HepG2 (cell line): ENCODE data around the gene ZNF320. TPM values are rescaled to one million over a fixed set of nuclear protein-coding genes. Genes with fewer than 3 reads are reported as not detected.
A peak's percentile ranks its signal among the peaks of the same experiment; 100 is the strongest.

Experiments used
- AGO2 ChIP-seq: fragments of 200-400 bp; formaldehyde crosslinking; optimal IDR thresholded peaks from 2 replicates; pipeline ENCODE3; 2017; ENCODE audit warnings: mild to moderate bottlenecking, low read depth, low read length, moderate library complexity
- HIC2 ChIP-seq: sonication (generic); formaldehyde crosslinking; IDR thresholded peaks from 2 replicates; pipeline ENCODE4 v1.9.0; 2022; ENCODE audit warnings: low read depth, missing genetic modification reagents
- HMG20A ChIP-seq: IDR thresholded peaks from 2 replicates; pipeline ENCODE4 v1.6.1; 2016; ENCODE audit warnings: borderline replicate concordance
- MBD4 ChIP-seq: IDR thresholded peaks from 2 replicates; pipeline ENCODE4 v1.6.1; 2012; ENCODE audit warnings: low read length, inconsistent platforms, borderline replicate concordance
- NR2F6 ChIP-seq, 2 experiments: IDR thresholded peaks; 2 replicates each; pipeline ENCODE4 v1.6.1; 2016; ENCODE audit warnings: antibody characterized with exemption in 1 of 2, mild to moderate bottlenecking in 1 of 2
- PHF21A ChIP-seq: sonication (generic); formaldehyde crosslinking; IDR thresholded peaks from 2 replicates; pipeline ENCODE4 v1.5.0; 2020; ENCODE audit warnings: mild to moderate bottlenecking, missing genetic modification reagents
- SKI ChIP-seq: fragments of 450-650 bp; IDR thresholded peaks from one replicate; pipeline ENCODE4 v1.6.1; 2018; ENCODE audit warnings: mild to moderate bottlenecking; ENCODE audit not compliant: partially characterized antibody
- SYNCRIP ChIP-seq: fragments of 200-400 bp; formaldehyde crosslinking; IDR thresholded peaks from 2 replicates; pipeline ENCODE4 v1.6.1; 2018; ENCODE audit warnings: mild to moderate bottlenecking, low read depth, low read length; ENCODE audit not compliant: insufficient read depth
- THRA ChIP-seq: sonication (generic); formaldehyde crosslinking; IDR thresholded peaks from 2 replicates; pipeline ENCODE4 v1.4.0; 2020; ENCODE audit warnings: missing genetic modification reagents, borderline replicate concordance
- ZBTB33 ChIP-seq: sonication (generic); formaldehyde crosslinking; IDR thresholded peaks from 2 replicates; pipeline ENCODE4 v1.4.0; 2020; ENCODE audit warnings: missing genetic modification reagents
- ZBTB4 ChIP-seq: sonication (generic); formaldehyde crosslinking; IDR thresholded peaks from 2 replicates; pipeline ENCODE4 v1.4.0; 2020; ENCODE audit warnings: missing genetic modification reagents, mild to moderate bottlenecking, borderline replicate concordance
- ZNF646 ChIP-seq: sonication (generic); formaldehyde crosslinking; IDR thresholded peaks from 2 replicates; pipeline ENCODE4 v1.9.0; 2021; ENCODE audit warnings: mild to moderate bottlenecking, missing genetic modification reagents
- polyA plus RNA-seq, 8 experiments: library from polyadenylated mRNA; depleted of rRNA in 3 of 8; stranded (reverse) in 7 of 8; unstranded in 1 of 8; fragments of >200 nt; fragmentation: Illumina TruSeq in 4 of 8; extraction: Trizol in 4 of 8; gene quantifications; 2 replicates each; pipeline versions ENCODE4 v1.2.1 to v1.2.3, GENCODE V29; 2011 to 2016; ENCODE audit warnings: low read depth in 4 of 8, missing spikeins in 1 of 8, mixed read lengths in 1 of 8; ENCODE audit not compliant: insufficient read depth in 1 of 8
- total RNA-seq, 5 experiments: library from RNA; depleted of rRNA; stranded (reverse); fragments of >200 nt; fragmentation: Illumina TruSeq; extraction: Trizol; gene quantifications; 2 replicates each; pipeline ENCODE4 v1.2.3, GENCODE V29; 2016; ENCODE audit warnings: low read depth in 1 of 5

The ZNF320 gene
- total and polyA plus RNA-seq, 2 of the 13 experiments (the other 11 are each of a cell fraction or from before 2014, with no cell fraction given), result 0.49 TPM; not detected in 1

GRCh38 chr19:52942386-52943133, 45.1 kb upstream of the ZNF320 start (continued):
- no peak for TF ChIP-seq AGO2
- no peak; the same call in 1 of the 2 replicates for TF ChIP-seq PHF21A
- TF ChIP-seq THRA (CRISPR knock-in tag), result no peak
- no peak for TF ChIP-seq NR2F6 (IDR thresholded peaks at IDR 0.05)
- no peak for TF ChIP-seq NR2F6 (CRISPR knock-in tag; IDR thresholded peaks at IDR 0.05)
- TF ChIP-seq ZBTB4 (CRISPR knock-in tag), result no peak
- no peak for TF ChIP-seq SYNCRIP
- TF ChIP-seq MBD4, result no peak
- TF ChIP-seq HMG20A (CRISPR knock-in tag), result no peak
- TF ChIP-seq ZNF646 (CRISPR knock-in tag), result no peak
- TF ChIP-seq SKI, result no peak
- no peak for TF ChIP-seq HIC2
- 0 out of 2 replicates have a peak, but pooled peaks have one; percentile 28 for TF ChIP-seq ZBTB33 (CRISPR knock-in tag)
